Thymus (tissue), 11 donors: ENCODE data around the gene OOSP1. TPM values are rescaled to one million over a fixed set of nuclear protein-coding genes. Genes with fewer than 3 reads are reported as not detected.
"Not testable (repeated sequence)": the region's sequence is repeated elsewhere in the genome, so short reads cannot be mapped to it uniquely, and the experiment has no call there.

ENCODE experiments used
- DNase-seq, 9 donors: peaks; one replicate each; pipeline ENCODE4 v3.0.0-alpha.2; 2013; ENCODE audit warnings: low spot score in 9 of 9, low read depth in 6 of 9, missing footprints in 1 of 9
- H3K27ac ChIP-seq, 2 donors: one replicate each; pipeline ENCODE4 v1.5.1; 2013; ENCODE audit warnings: control low read depth in 1 of 2, low read depth in 1 of 2, low read length in 1 of 2, mild to moderate bottlenecking in 1 of 2, moderate library complexity in 1 of 2
- H3K27me3 ChIP-seq, 2 donors: one replicate each; pipeline ENCODE4 v1.5.1; 2013; ENCODE audit warnings: low read length in 1 of 2; ENCODE audit not compliant: control insufficient read depth in 2 of 2, insufficient read depth in 1 of 2
- H3K36me3 ChIP-seq, 2 donors: one replicate each; pipeline ENCODE4 v1.5.1; 2013; ENCODE audit warnings: low read length in 1 of 2, mild to moderate bottlenecking in 1 of 2, moderate library complexity in 1 of 2; ENCODE audit not compliant: control insufficient read depth in 2 of 2, insufficient read depth in 2 of 2
- H3K4me1 ChIP-seq, 2 donors: one replicate each; pipeline ENCODE4 v1.5.1; 2013; ENCODE audit warnings: low read length in 2 of 2; ENCODE audit not compliant: control insufficient read depth in 2 of 2, insufficient read depth in 2 of 2
- H3K4me3 ChIP-seq, 2 donors: one replicate each; pipeline ENCODE4 v1.5.1; 2013; ENCODE audit warnings: low read length in 2 of 2, control low read depth in 1 of 2, mild to moderate bottlenecking in 1 of 2
- H3K9me3 ChIP-seq, 2 donors: one replicate each; pipeline ENCODE4 v1.5.1; 2013; ENCODE audit warnings: low read length in 1 of 2, mild to moderate bottlenecking in 1 of 2; ENCODE audit not compliant: control insufficient read depth in 2 of 2, insufficient read depth in 1 of 2
- WGBS: extraction: QIAGEN DNeasy Blood & Tissue Kit; methylation state at CpG from one replicate; pipeline ENCODE4 v1.1.7; 2013; 5-methylcytosine and 5-hydroxymethylcytosine counted together
- polyA plus RNA-seq: library from polyadenylated mRNA; stranded (reverse); fragments of 200-250 nt; gene quantifications from one replicate; pipeline ENCODE4 v1.2.3, GENCODE V29; 2013
- total RNA-seq: library from RNA; stranded (reverse); fragments of 120-200 nt; gene quantifications from one replicate; pipeline ENCODE4 v1.2.4, GENCODE V29; 2013
- donor health status: healthy.

Gene OOSP1
- total and polyA plus RNA-seq, 2 donors, result not detected

DNA sequence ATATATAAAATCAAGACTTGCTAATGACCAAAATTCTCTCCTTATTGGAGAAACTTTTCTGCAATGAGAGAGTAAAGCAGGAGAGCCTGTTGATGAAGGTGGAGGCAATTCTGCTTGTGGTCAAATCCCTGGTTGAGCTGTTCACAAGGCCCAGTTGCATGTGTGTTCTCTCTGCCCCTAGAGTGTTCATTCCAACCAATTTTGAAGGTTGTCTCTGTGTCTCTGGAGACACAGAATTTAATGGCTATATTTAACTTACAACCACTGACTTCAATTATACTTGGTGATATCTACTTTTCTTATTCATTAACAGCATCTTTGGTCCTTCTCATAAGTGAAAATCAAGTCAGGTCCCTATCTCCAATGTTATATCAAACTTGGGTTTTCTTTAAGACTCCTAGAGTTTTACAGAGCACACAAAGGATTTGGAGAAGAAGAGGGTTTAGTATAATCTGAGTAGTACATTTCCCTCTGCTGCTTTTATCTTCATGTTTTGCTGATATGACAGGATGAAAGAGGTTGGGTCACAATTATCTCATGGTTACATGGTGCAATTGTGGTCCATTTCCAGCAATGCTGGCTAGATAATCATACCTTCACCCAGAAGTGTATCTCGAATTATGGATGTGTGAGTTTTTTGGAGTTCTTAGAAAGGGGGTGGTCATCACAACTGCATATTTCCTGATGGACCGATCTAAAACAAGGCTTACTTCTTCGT lies 29.6 kb downstream of the OOSP1 start:
- Histone ChIP-seq H3K4me1 (no peaks in the 10 kb centered on the region), H3K36me3 (no peaks in the 10 kb centered on the region), H3K4me3 (no peak overlapping the region), H3K27ac (no peak overlapping the region), H3K9me3 (no peaks in the 10 kb centered on the region), H3K27me3 (no peaks in the 10 kb centered on the region)
- 97% methylated on average over 3 of the region's 3 CpGs for WGBS
- DNase-seq, result no peak

DNA sequence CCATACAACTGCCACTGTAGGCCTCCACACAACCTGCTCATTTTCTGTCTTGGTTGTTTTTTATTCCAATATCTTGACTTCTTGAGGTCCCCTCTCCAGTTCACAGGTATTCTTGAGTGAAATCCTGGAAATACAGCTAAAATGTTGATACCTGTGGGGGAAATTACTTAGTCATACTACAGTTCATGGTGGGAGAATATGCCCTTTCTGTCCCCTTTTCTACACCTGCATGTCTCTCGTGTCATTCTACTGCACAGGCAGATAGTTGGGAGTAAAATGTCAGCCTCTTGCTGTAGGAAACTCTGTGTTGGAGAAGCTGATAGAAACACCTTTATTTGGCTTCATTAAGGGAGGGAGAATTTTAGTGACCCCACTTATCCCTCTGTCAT lies 30.2 kb downstream of the OOSP1 start:
- no peaks in the 10 kb centered on the region for H3K27me3 ChIP-seq
- no peaks in the 10 kb centered on the region for H3K4me1 ChIP-seq
- no peak overlapping the region for H3K4me3 ChIP-seq
- DNase-seq, result no peak
- 90% methylated on average over 1 of the region's 1 CpG for WGBS
- no peaks in the 10 kb centered on the region for H3K36me3 ChIP-seq
- no peaks in the 10 kb centered on the region for H3K9me3 ChIP-seq
- no peak overlapping the region for H3K27ac ChIP-seq

DNA sequence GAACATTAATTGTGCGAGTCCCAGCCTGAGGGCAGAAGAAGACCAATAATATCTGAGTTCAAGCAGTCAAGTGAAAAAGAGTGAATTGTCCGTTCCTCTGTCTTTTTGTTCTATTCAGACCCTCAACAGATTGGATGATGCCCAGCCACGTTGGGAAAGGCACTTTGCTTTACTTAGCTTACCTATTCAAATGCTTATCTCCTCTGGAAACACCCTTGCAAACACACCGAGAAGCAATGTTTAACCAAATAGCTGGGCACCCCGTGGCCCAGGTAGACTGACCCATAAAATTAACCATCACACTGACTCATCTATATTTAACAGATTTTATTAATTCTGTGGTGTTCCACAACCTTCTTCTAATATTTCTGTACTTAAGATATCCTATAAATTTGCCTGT lies 34.9 kb downstream of the OOSP1 start:
- H3K4me3 ChIP-seq, result no peak overlapping the region
- H3K36me3 ChIP-seq, result no peaks in the 10 kb centered on the region
- no peaks in the 10 kb centered on the region for H3K4me1 ChIP-seq
- H3K27me3 ChIP-seq, result no peaks in the 10 kb centered on the region
- 90% methylated on average over 5 of the region's 5 CpGs for WGBS
- DNase-seq, result no peak
- H3K27ac ChIP-seq, result no peak overlapping the region
- no peaks in the 10 kb centered on the region for H3K9me3 ChIP-seq

DNA sequence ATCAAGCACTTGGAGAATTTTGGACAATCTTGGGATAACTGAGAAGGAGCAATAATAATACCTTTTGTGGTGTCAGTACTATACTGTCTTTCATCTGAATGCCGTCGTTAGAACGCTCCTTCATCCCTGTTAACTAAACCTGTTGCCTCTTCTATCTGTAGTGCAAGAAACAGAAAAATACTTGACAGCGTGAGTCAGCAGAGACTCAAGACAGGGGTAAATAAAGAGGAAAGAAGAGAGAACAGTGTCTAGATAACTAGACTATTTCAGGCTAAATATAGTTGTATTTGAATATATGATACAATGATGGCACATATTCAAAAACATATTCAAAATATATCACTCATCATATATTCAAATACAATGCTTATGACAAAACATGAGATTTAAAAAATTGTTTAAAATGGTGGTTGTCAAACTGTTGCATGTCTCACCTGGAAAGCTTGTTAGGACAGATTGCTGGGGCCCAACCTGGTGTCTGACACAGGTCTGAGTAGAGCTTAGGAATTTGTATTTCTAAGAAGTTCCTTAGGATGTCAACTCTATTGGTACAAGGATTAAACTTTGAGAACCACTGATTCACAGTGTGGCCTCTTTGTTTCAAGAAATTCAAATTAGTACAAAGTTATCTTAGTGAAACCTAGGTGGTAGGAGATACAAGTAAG lies 43.0 kb downstream of the OOSP1 start:
- Histone ChIP-seq H3K36me3 (no peaks in the 10 kb centered on the region), H3K9me3 (no peaks in the 10 kb centered on the region), H3K27me3 (no peaks in the 10 kb centered on the region), H3K27ac (no peak overlapping the region), H3K4me3 (no peak overlapping the region), H3K4me1 (no peaks in the 10 kb centered on the region)
- DNase-seq, result no peak
- WGBS, result 97% methylated on average over 4 of the region's 4 CpGs

DNA sequence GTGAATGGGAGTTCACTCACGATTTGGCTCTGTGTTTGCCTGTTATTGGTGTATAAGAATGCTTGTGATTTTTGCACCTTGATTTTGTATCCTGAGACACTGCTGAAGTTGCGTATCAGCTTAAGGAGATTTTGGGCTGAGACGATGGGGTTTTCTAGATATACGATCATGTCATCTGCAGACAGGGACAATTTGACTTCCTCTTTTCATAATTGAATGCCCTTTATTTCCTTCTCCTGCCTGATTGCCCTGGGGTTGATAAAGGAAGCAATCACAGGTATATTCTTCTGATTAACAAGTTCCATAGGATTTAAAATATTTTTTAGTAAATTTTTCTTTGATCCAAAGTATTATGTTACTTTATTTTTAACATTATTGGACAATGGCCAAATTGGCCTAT lies 43.8 kb downstream of the OOSP1 start:
- not testable (repeated sequence) for H3K4me3 ChIP-seq, H3K27me3 ChIP-seq, DNase-seq, H3K9me3 ChIP-seq, H3K4me1 ChIP-seq, H3K27ac ChIP-seq, H3K36me3 ChIP-seq
- 43% methylated on average over 4 of the region's 4 CpGs for WGBS

DNA sequence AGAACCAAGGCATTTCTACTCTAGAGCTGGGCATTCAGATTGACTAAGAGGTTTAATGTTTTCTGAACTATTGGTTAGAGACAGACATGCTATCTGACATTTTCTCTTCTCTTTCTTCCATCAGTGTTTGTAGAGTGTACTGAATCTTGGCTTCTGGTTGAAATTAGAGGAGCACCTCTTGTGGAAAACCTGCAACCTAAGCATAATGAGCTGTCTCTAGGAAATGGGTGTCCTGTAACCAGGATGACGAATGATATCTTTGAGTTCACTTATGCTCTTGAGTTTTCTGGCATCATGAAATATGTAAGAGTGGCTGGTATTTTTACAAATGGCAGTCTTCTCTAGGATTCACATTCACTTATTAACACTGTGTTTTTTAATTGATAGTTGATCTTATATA lies 45.0 kb downstream of the OOSP1 start:
- Histone ChIP-seq H3K27me3 (no peaks in the 10 kb centered on the region), H3K36me3 (no peaks in the 10 kb centered on the region)
- WGBS, result 90% methylated on average over 1 of the region's 1 CpG

DNA sequence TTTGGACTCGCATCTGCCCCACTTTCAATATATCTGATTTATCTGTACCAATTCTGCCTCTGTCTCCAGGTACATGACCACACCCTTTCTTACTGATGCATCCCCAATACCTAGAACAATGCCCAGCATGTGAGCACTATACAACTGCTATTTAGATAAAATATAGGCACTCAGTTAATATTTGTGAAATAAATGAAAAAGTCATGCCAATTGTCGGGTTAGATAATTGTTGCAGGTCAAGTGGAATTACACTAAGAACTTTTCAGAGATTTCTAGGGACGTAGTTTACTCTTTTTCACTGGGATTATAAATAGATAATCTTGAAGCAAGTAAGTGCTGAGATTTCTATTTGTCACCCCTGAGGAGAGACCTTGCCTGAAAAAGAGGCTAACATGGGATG lies 46.1 kb downstream of the OOSP1 start:
- H3K36me3 ChIP-seq, result no peaks in the 10 kb centered on the region
- H3K27me3 ChIP-seq, result no peaks in the 10 kb centered on the region
- H3K27ac ChIP-seq, result no peak overlapping the region
- no peaks in the 10 kb centered on the region for H3K9me3 ChIP-seq
- no peaks in the 10 kb centered on the region for H3K4me1 ChIP-seq
- no peak overlapping the region for H3K4me3 ChIP-seq
- DNase-seq, result no peak
- WGBS, result 98% methylated on average over 3 of the region's 3 CpGs

More for the DNA sequence above, 45.0 kb downstream of the OOSP1 start:
- no peak for DNase-seq
- Histone ChIP-seq H3K4me1 (no peaks in the 10 kb centered on the region), H3K9me3 (no peaks in the 10 kb centered on the region), H3K4me3 (no peak overlapping the region), H3K27ac (no peak overlapping the region)

DNA sequence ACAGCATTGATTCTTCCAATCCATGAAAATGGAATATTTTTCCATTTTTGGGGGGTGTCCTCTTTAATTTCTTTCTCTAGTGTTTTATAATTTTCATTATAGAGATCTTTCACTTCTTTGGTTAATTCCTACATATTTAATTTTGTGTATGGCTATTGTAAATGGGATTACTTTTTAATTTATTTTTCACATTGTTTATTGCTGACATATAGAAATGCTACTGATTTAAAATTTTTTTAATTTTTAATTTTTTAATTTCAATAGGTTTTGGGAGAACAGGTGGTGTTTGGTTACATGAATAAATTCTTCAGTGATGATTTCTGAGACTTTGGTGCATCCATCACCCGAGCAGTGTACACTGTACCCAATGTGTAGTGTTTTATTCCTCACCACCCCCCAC lies 52.2 kb downstream of the OOSP1 start:
- no peaks in the 10 kb centered on the region for H3K9me3 ChIP-seq
- 96% methylated on average over 1 of the region's 1 CpG for WGBS
- H3K36me3 ChIP-seq, result no peaks in the 10 kb centered on the region
- no peak overlapping the region for H3K27ac ChIP-seq
- H3K27me3 ChIP-seq, result no peaks in the 10 kb centered on the region
- DNase-seq, result no peak
- H3K4me3 ChIP-seq, result no peak overlapping the region
- no peaks in the 10 kb centered on the region for H3K4me1 ChIP-seq

DNA sequence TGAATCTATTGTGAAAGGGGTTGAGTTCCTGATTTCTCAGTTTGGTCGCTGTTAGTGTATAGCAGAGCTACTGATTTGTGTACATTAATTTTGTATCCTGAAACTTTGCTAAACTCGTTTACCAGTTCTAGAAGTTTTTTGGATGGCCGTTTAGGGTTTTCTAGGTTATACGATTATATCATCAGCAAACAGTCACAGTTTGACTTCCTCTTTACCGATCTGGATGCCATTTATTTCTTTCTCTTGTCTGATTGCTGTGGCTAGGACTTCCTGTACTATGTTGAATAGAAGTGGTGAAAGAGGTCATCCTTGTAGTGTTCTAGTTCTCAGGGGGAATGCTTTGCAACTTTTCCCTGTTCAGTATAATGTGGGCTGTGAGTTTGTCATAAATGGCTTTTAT lies 54.2 kb downstream of the OOSP1 start:
- Histone ChIP-seq H3K4me1 (no peaks in the 10 kb centered on the region), H3K36me3 (no peaks in the 10 kb centered on the region), H3K27ac (no peak overlapping the region), H3K9me3 (no peaks in the 10 kb centered on the region), H3K4me3 (no peak overlapping the region), H3K27me3 (no peaks in the 10 kb centered on the region)
- 27% methylated on average over 5 of the region's 5 CpGs for WGBS
- no peak for DNase-seq
